ENCODE results near the gene CLEC2L.
"Not testable (repeated sequence)": the region's sequence is repeated elsewhere in the genome, so short reads cannot be mapped to it uniquely, and the experiment has no call there.

The CLEC2L gene

DNA sequence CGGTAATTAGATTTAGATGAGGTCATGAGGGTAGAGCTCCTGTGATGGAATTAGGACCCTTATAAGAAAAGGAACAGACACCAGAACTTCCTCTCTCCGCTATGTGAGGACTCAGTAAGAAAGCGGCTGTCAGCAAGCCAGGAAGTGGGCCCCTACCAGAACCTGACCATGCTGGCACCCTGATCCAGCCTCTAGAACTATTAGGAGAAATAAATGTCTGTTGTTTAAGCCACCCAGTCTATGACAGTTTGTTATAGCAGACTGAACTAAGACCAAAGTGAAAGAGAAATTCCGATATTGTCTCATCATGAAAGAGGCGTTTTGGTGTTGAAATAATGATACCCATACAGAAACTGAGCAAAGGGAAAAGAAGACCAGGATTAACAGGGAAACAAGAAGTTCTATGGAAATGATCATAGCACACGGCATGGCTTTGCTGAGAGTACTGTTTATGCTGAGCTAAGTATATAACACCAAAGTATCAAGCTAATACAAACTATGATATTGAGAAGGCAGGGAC, 9.2 kb downstream of the CLEC2L start:
- no peaks in the 10 kb centered on the region for H3K36me3 Mint-ChIP-seq (ENCODE audit: low read depth)
- DNase-seq (ENCODE audit: low spot score): no peak
- H3K27me3 Mint-ChIP-seq (ENCODE audit: low read depth): peaks cover 33% of the 10 kb centered on the region
- H3K4me1 Mint-ChIP-seq (ENCODE audit: low read depth): no peaks in the 10 kb centered on the region
- H3K27ac Mint-ChIP-seq: no peak overlapping the region
- H3K9me3 Mint-ChIP-seq: no peaks in the 10 kb centered on the region
- no peak overlapping the region for H3K4me3 Mint-ChIP-seq

GRCh38 chr7:139534096-139534495, 10.6 kb downstream of the CLEC2L start:
- DNase-seq (ENCODE audit: low spot score): no peak
- H3K36me3 Mint-ChIP-seq (ENCODE audit: low read depth): no peaks in the 10 kb centered on the region
- H3K4me1 Mint-ChIP-seq (ENCODE audit: low read depth): no peaks in the 10 kb centered on the region
- no peaks in the 10 kb centered on the region for H3K9me3 Mint-ChIP-seq
- H3K4me3 Mint-ChIP-seq: no peak overlapping the region
- peaks cover 30% of the 10 kb centered on the region for H3K27me3 Mint-ChIP-seq (ENCODE audit: low read depth)
- H3K27ac Mint-ChIP-seq: no peak overlapping the region

DNA sequence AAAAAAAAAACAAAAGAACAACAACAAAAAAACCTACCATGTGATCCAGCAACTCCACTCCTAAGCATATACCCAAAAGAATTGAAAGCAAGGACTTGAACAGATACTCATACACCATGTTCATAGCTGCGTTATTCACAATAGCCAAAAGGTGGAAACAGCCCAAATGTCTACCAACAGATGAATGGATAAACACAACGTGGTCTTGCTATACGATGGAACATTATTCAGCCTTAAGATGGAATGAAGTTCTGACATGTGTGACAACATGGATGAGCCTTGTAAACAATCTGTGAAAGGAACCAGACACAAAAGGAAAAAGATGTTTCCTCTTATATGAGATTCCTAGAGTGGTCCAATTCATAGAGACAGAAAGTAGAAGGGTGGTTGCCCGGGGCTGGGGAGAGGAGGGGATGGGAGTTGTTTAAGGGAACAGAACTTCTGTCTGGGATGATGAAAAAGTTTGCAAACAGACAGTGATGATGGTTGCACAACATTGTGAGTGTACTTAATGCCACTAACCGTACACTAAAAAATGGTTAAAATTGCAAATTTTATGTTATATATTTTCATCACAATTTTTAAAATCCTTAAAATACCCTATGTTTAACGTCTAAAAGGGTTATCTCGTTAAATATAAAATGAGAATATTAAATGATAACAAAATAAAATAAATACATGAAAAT, 11.6 kb downstream of the CLEC2L start:
- no peak overlapping the region for H3K4me3 Mint-ChIP-seq
- no peaks in the 10 kb centered on the region for H3K36me3 Mint-ChIP-seq (ENCODE audit: low read depth)
- no peaks in the 10 kb centered on the region for H3K4me1 Mint-ChIP-seq (ENCODE audit: low read depth)
- no peak for DNase-seq (ENCODE audit: low spot score)
- H3K27me3 Mint-ChIP-seq (ENCODE audit: low read depth): peaks cover 26% of the 10 kb centered on the region
- H3K27ac Mint-ChIP-seq: no peak overlapping the region
- H3K9me3 Mint-ChIP-seq: no peaks in the 10 kb centered on the region

- no peaks in the 10 kb centered on the region for H3K9me3 Mint-ChIP-seq
- no peak for DNase-seq (ENCODE audit: low spot score)
- H3K36me3 Mint-ChIP-seq (ENCODE audit: low read depth): no peaks in the 10 kb centered on the region
- H3K27ac Mint-ChIP-seq: no peak overlapping the region
- H3K27me3 Mint-ChIP-seq (ENCODE audit: low read depth): peaks cover 21% of the 10 kb centered on the region
- H3K4me1 Mint-ChIP-seq (ENCODE audit: low read depth): no peaks in the 10 kb centered on the region
- no peak overlapping the region for H3K4me3 Mint-ChIP-seq
Observed at GRCh38 chr7:139536152-139536551, 12.7 kb downstream of the CLEC2L start.

DNA sequence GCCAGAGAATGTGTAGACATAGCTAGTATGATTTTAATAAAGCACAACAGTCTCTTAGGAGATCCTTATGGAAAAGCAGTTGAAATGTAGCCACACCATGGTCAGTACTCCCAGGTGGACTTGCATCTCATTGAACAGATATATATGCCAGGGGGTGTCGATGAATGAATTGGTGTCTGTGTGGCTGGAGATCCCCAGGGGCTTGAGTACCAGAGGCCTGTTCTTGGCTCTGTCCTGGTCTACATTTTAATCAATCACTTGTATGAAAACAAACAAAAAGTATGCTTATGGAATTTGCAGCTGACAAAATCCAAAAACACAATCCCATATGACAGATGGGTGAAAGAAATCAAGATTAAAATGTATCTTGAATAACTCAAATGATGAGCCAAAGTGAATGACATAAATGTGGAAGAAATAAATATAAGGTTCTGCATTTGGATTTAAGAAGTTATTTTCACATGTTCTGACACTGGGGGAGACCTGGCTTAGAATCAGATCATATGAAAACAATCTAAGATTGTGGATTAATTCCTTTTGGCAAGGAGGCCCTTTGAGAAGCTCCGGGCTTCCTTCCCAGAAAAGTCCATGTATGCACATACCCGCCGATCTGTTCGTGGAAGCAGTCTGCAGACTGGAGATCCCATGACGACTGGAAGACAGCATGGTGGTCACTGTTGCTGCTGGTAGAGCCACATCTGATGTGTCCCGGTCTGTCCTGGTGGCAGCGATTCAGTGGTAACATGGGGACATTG, 15.6 kb downstream of the CLEC2L start:
- H3K27ac Mint-ChIP-seq: no peak overlapping the region
- no peaks in the 10 kb centered on the region for H3K4me1 Mint-ChIP-seq (ENCODE audit: low read depth)
- no peak for DNase-seq (ENCODE audit: low spot score)
- no peaks in the 10 kb centered on the region for H3K36me3 Mint-ChIP-seq (ENCODE audit: low read depth)
- H3K27me3 Mint-ChIP-seq (ENCODE audit: low read depth): peaks cover 9% of the 10 kb centered on the region
- H3K4me3 Mint-ChIP-seq: no peak overlapping the region
- H3K9me3 Mint-ChIP-seq: no peaks in the 10 kb centered on the region

DNA sequence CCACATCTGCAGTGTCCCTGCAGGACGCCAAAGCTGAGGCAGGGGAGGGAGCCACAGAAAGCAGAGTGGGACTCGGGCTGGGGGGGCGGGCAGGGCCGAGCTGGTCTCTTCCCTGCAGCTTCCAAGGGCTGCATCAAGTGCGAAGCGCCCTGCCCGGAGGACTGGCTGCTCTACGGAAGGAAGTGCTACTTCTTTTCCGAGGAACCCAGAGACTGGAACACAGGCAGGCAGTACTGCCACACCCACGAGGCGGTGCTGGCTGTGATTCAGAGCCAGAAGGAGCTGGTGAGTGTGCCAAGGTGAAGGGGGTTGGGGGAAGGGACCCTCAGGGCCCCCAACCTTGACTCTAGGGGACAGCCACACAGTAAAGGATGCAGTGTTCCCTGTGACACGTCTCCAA, 16.7 kb downstream of the CLEC2L start:
- no peak overlapping the region for H3K27ac Mint-ChIP-seq
- H3K36me3 Mint-ChIP-seq (ENCODE audit: low read depth): no peaks in the 10 kb centered on the region
- H3K4me3 Mint-ChIP-seq: no peak overlapping the region
- no peaks in the 10 kb centered on the region for H3K4me1 Mint-ChIP-seq (ENCODE audit: low read depth)
- DNase-seq (ENCODE audit: low spot score): no peak
- peaks cover 2% of the 10 kb centered on the region for H3K27me3 Mint-ChIP-seq (ENCODE audit: low read depth)
- no peaks in the 10 kb centered on the region for H3K9me3 Mint-ChIP-seq

DNA sequence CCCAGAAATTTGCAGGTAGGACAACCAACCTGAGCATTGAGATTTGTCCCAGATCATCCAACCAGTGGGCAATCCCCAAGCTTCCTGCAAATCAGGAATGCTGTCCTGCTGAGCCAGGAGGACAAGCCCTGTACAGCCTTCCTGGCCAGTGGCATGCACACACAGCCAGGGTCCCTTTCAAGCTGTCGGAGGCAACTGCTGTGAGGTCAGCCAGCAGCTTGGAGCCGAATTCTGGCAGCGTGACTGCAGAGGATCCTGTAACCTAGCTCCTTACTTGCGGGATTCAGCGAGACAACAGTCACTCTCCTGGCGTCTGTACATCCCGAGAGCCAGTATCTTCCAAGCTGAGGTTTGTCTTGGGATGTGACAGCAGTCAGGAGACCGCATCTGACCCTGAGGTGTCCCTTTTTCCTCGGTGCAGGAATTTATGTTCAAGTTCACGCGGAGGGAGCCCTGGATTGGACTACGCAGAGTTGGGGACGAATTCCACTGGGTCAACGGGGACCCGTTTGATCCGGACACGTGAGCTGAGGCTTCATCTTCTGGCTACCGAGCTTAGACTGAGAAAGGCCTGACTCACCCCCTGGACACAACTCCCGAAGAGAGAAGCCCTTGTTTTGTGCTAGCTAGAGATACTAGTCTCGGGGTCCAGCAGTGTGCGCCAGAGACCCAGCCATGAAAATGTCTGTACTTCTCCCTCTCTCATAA, 18.3 kb downstream of the CLEC2L start:
- H3K27ac Mint-ChIP-seq: no peak overlapping the region
- no peak overlapping the region for H3K4me3 Mint-ChIP-seq
- H3K36me3 Mint-ChIP-seq (ENCODE audit: low read depth): no peaks in the 10 kb centered on the region
- no peaks in the 10 kb centered on the region for H3K27me3 Mint-ChIP-seq (ENCODE audit: low read depth)
- DNase-seq (ENCODE audit: low spot score): no peak
- H3K9me3 Mint-ChIP-seq: no peaks in the 10 kb centered on the region
- no peaks in the 10 kb centered on the region for H3K4me1 Mint-ChIP-seq (ENCODE audit: low read depth)

GRCh38 chr7:139542308-139543151, 19.0 kb downstream of the CLEC2L start:
- Mint-ChIP-seq H3K4me1 (ENCODE audit: low read depth) (no peaks in the 10 kb centered on the region), H3K36me3 (ENCODE audit: low read depth) (no peaks in the 10 kb centered on the region), H3K9me3 (no peaks in the 10 kb centered on the region), H3K27ac (no peak overlapping the region), H3K27me3 (ENCODE audit: low read depth) (no peaks in the 10 kb centered on the region), H3K4me3 (no peak overlapping the region)
- no peak for DNase-seq (ENCODE audit: low spot score)

- no peaks in the 10 kb centered on the region for H3K27me3 Mint-ChIP-seq (ENCODE audit: low read depth)
- DNase-seq (ENCODE audit: low spot score): no peak
- no peak overlapping the region for H3K4me3 Mint-ChIP-seq
- H3K9me3 Mint-ChIP-seq: no peaks in the 10 kb centered on the region
- H3K27ac Mint-ChIP-seq: no peak overlapping the region
- H3K4me1 Mint-ChIP-seq (ENCODE audit: low read depth): no peaks in the 10 kb centered on the region
- H3K36me3 Mint-ChIP-seq (ENCODE audit: low read depth): no peaks in the 10 kb centered on the region
Observed at GRCh38 chr7:139543801-139544603, 20.5 kb downstream of the CLEC2L start.

DNA sequence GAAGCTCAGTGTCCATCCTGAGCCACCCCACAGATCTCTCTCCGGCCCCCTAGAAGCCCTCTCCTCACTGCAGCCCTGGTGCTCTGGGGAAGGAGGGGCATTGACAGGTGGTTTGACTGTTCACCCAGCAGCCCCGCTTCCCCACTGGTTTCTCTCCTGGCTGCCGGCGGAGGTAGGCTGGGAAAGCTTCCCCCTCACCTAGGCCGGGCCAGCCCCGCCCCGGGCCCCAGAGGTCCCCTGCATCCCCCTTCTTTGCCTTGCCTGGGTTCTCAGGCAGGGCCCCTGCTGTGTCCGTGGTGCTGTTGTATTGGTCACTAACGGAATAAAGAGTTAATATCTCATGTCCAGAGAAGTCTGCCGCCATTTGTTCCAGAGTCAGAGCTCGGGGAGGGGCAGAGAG, 21.2 kb downstream of the CLEC2L start:
- no peak for DNase-seq (ENCODE audit: low spot score)
- Mint-ChIP-seq H3K27ac (no peak overlapping the region), H3K4me1 (ENCODE audit: low read depth) (no peaks in the 10 kb centered on the region)

GRCh38 chr7:139548302-139549028, 25.0 kb downstream of the CLEC2L start:
- Mint-ChIP-seq H3K27me3 (ENCODE audit: low read depth) (peaks cover 7% of the 10 kb centered on the region), H3K27ac (no peak overlapping the region), H3K4me1 (ENCODE audit: low read depth) (no peaks in the 10 kb centered on the region), H3K9me3 (no peaks in the 10 kb centered on the region), H3K36me3 (ENCODE audit: low read depth) (no peaks in the 10 kb centered on the region), H3K4me3 (no peak overlapping the region)
- DNase-seq (ENCODE audit: low spot score): no peak

More for the DNA sequence above, 21.2 kb downstream of the CLEC2L start:
- no peaks in the 10 kb centered on the region for H3K9me3 Mint-ChIP-seq
- H3K4me3 Mint-ChIP-seq: no peak overlapping the region
- no peaks in the 10 kb centered on the region for H3K36me3 Mint-ChIP-seq (ENCODE audit: low read depth)
- no peaks in the 10 kb centered on the region for H3K27me3 Mint-ChIP-seq (ENCODE audit: low read depth)

DNA sequence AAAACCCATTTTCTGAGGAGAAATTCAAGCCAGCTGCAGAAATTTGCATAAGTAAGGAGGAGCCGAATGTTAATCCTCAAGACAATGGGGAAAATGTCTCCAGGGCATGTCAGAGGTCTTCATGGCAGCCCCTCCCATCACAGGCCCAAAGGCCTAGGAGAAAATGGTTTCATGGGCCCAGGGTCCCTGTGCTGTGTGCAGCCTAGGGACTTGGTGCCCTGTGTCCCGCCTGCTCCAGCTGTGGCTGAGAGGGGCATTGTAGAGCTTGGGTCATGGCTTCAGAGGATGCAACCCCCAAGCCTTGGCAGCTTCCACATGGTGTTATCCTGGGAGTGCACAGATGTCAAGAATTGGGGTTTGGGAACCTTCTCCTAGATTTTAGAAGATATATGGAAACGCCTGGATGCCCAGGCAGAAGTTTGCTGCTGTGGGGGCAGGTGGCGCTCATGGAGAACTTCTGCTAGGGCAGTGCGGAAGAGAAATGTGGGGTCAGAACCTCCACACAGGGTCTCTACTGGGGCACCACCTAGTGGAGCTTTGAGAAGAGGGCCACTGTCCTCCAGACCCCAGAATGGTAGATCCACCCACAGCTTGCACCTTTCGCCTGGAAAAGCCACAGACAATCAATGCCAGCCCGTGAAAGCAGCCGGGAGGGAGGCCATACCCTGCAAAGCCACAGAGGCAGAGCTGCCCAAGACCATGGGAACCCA, 30.7 kb downstream of the CLEC2L start:
- H3K4me3 Mint-ChIP-seq; H3K36me3 Mint-ChIP-seq (ENCODE audit: low read depth); DNase-seq (ENCODE audit: low spot score); H3K9me3 Mint-ChIP-seq; H3K27ac Mint-ChIP-seq; H3K4me1 Mint-ChIP-seq (ENCODE audit: low read depth): not testable (repeated sequence)
- H3K27me3 Mint-ChIP-seq (ENCODE audit: low read depth): peaks cover 40% of the 10 kb centered on the region

Data from T-helper 2 cell treated with Interferon-gamma antibody and Interleukin-4, amounts not matched to agents 5 μg/mL and 100 μg/mL, for 36 hours (primary cell).